ENCODE data around the gene WDR27. TPM values are rescaled to one million over a fixed set of nuclear protein-coding genes. Genes with fewer than 3 reads are reported as not detected.

Gene WDR27
- total and polyA plus RNA-seq, 12 donors = 3.2 to 12.0 (median 6.6) TPM

DNA sequence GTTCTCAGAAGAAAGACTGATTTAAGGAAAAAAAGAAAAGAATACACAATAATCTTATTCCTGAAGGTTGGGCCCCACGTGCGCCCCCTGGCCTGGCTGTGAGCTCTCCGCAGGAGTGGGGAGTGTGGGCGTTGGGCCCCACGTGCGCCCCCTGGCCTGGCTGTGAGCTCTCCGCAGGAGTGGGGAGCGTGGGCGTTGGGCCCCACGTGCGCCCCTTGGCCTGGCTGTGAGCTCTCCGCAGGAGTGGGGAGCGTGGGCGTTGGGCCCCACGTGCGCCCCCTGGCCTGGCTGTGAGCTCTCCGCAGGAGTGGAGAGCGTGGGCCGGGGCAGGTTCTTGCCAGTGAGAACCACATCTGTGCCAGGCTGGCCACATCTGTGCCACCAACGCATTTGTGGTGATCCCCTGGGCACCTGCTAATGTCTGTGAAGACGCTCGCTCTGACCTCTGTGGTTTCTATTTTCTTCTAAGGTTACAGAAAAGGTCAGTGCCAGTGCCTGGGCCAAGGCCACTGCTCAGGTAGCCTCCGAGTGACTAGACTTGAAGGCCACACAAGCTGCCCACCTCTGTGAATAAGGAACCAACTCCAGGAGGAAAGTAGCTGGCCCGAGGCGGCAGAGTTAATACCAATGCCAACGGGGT, 41.0 kb downstream of the WDR27 start:
- DNase-seq (no peak), ATAC-seq (peak in 1 of 8 donors; percentile 47)
- no peak overlapping the region for H3K27ac ChIP-seq
- no peak overlapping the region for H3K4me3 ChIP-seq
- intact Hi-C loops (cut with DNase I) = no loop called here
- 93 to 97% methylated on average over 26 of the region's 26 CpGs for WGBS, 2 donors
- no peaks in the 10 kb centered on the region for H3K27me3 ChIP-seq
- peaks cover 0 to 82% (median 9%) of the 10 kb centered on the region in 9 donors for H3K36me3 ChIP-seq
- TF ChIP-seq, protein P1, sequence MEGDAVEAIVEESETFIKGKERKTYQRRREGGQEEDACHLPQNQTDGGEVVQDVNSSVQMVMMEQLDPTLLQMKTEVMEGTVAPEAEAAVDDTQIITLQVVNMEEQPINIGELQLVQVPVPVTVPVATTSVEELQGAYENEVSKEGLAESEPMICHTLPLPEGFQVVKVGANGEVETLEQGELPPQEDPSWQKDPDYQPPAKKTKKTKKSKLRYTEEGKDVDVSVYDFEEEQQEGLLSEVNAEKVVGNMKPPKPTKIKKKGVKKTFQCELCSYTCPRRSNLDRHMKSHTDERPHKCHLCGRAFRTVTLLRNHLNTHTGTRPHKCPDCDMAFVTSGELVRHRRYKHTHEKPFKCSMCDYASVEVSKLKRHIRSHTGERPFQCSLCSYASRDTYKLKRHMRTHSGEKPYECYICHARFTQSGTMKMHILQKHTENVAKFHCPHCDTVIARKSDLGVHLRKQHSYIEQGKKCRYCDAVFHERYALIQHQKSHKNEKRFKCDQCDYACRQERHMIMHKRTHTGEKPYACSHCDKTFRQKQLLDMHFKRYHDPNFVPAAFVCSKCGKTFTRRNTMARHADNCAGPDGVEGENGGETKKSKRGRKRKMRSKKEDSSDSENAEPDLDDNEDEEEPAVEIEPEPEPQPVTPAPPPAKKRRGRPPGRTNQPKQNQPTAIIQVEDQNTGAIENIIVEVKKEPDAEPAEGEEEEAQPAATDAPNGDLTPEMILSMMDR (IDR thresholded peaks at IDR 0.05) = no peak
- H3K9me3 ChIP-seq = no peaks in the 10 kb centered on the region
- H3K4me1 ChIP-seq = no peaks in the 10 kb centered on the region

DNA sequence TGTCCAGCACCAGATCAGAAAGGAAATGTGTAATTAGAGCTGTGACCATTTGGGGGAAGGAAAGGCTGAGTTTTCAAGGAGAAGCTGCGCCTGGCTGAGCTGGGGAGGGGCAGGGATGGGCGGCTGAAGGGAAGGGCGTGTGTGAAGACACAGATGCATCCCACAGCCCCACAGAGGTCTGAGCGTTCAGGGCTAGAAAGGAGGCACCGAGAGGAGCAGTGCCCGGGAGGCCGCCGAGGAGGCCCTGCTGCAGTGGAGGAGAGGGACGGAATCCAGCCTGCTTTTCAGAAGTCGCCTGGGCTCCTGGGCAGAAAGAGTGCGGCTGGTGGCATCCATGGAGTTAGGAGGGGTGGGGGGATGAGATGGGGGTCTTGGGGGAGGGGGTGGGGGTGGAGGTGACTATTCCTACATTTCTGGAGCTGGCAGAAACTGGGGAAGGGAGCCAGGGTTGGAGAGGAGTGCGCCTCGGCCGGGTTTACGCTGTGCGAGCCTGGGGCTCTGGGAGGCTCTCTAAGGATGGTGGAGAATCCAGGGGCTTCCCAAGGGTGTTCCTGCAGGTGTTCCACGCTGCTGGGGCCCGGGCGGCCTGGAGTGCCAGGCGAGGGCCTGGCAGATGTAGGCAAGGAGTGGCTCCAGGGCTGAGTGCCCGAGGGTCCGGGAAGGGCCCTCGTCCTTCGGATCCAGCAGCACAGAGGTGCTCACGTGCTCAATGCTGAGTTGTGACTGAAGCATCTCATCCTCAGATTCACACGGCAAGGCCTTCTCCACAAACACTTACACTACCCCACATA, 41.8 kb downstream of the WDR27 start:
- peak in 1 of 8 donors; percentile 9 for ATAC-seq
- intact Hi-C loops (cut with DNase I) = loop anchor here in 1 of 10 donors (10.0 kb wide), 1 partner anchor 705 kb away; no protein-coding TSS in a partner anchor
- H3K9me3 ChIP-seq = no peaks in the 10 kb centered on the region
- H3K27ac ChIP-seq = no peak overlapping the region
- no peaks in the 10 kb centered on the region for H3K27me3 ChIP-seq
- H3K36me3 ChIP-seq = peaks cover 0 to 78% (median 9%) of the 10 kb centered on the region in 9 donors
- TF ChIP-seq, protein P1 (IDR thresholded peaks at IDR 0.05) = no peak
- DNase-seq = no peak
- H3K4me1 ChIP-seq = peaks cover 0 to 7% (median 0%) of the 10 kb centered on the region in 9 donors
- H3K4me3 ChIP-seq = no peak overlapping the region
- WGBS, 2 donors = 96% methylated on average over 26 of the region's 26 CpGs

DNA sequence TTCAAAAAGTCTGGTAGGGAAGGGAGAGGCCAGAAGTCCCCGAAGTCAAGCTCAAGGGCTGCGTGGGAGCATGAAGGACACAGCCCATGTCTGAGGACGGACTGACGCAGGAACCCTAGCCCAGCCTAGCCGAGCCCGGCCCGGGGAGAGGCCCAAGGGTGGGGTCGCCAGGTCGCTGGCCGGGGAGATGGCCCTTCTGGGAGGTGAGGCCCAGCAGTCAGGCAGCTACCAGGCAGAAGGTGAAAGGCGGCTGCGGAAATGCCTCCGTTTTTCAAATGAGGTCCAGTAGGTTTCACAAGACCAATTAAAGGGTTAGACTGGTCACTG, 44.6 kb downstream of the WDR27 start:
- Histone ChIP-seq H3K36me3 (peaks cover 0 to 57% (median 0%) of the 10 kb centered on the region in 9 donors), H3K27me3 (no peaks in the 10 kb centered on the region), H3K4me3 (no peak overlapping the region), H3K9me3 (no peaks in the 10 kb centered on the region), H3K4me1 (peaks cover 0 to 7% (median 0%) of the 10 kb centered on the region in 9 donors), H3K27ac (no peak overlapping the region)
- no peak for DNase-seq
- WGBS, 2 donors = 86 to 92% methylated on average over 13 of the region's 13 CpGs
- TF ChIP-seq, protein P1 (IDR thresholded peaks at IDR 0.05) = no peak
- intact Hi-C loops (cut with DNase I) = loop anchor here in 1 of 10 donors (10.0 kb wide), 1 partner anchor 702 kb away; no protein-coding TSS in a partner anchor
- no peak for ATAC-seq

DNA sequence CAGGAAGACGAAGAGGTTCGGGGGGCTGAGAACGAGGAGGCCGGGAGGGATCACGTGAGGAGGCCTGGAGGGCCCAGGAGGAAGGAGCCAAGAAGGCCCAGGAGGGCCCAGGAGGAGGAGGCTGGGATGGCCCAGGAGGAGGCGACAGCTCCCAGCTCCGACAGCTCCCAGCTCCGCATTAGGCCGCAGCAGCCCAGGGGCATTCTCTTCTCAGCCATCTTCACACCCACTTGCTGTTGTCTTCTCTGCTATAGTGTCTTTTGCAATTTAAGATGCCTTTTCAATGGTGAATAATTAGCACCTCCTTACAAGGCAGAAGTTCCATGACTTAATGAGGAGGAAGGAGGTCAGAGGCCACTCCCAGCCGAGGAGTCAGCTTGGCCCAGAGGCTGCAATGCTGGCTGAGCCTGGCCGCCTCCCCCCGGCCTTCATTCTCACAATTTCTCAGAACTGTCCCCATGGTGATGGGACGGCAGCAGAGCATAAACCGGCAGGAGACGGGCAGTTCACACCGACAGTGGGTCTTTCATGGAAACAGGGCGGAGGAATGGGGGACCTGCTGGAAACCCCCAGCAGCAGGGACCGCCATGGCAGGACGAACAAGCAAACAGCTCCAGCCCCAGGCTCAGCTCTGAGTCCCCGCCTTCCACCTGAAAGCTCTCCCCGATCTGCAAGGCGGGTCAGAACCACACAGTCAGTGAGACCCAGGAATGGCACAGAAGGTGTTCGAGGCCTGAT, 45.1 kb downstream of the WDR27 start:
- no peaks in the 10 kb centered on the region for H3K27me3 ChIP-seq
- DNase-seq = no peak
- no peaks in the 10 kb centered on the region for H3K9me3 ChIP-seq
- H3K36me3 ChIP-seq = peaks cover 0 to 55% (median 0%) of the 10 kb centered on the region in 9 donors
- 96 to 97% methylated on average over 23 of the region's 23 CpGs for WGBS, 2 donors
- no peak overlapping the region for H3K4me3 ChIP-seq
- TF ChIP-seq, protein P1 (IDR thresholded peaks at IDR 0.05) = no peak
- peaks cover 0 to 7% (median 0%) of the 10 kb centered on the region in 9 donors for H3K4me1 ChIP-seq
- ATAC-seq = no peak
- no peak overlapping the region for H3K27ac ChIP-seq
- intact Hi-C loops (cut with DNase I) = loop anchor here in 1 of 10 donors (10.0 kb wide), 1 partner anchor 702 kb away; no protein-coding TSS in a partner anchor

Data from heart right ventricle (tissue), 16 donors.